H1 (cell line): ENCODE data around the gene CTIF. TPM values are rescaled to one million over a fixed set of nuclear protein-coding genes. Genes with fewer than 3 reads are reported as not detected.

Experiments
- BCL11A ChIP-seq, 2 experiments: IDR thresholded peaks; one replicate each; pipeline ENCODE4 v1.6.1; 2011; ENCODE audit warnings: low read depth in 2 of 2, low read length in 2 of 2, mild to moderate bottlenecking in 2 of 2
- CEBPB ChIP-seq: IDR thresholded peaks from 2 replicates; pipeline ENCODE4 v1.6.1; 2012; ENCODE audit warnings: low read depth, low read length
- CTCF ChIP-seq, 3 experiments: IDR thresholded peaks; 1 replicate in 2 of 3; 2 replicates in 1 of 3; pipeline versions ENCODE4 v1.5.1 to v1.6.1; 2011; ENCODE audit warnings: low read length in 3 of 3, mild to moderate bottlenecking in 3 of 3, inconsistent platforms in 2 of 3, low read depth in 1 of 3, moderate library complexity in 1 of 3; ENCODE audit not compliant: insufficient read depth in 1 of 3; ENCODE audit errors: control extremely low read depth in 1 of 3
- FOSL1 ChIP-seq: IDR thresholded peaks from 2 replicates; pipeline ENCODE4 v1.6.1; 2011; ENCODE audit warnings: mild to moderate bottlenecking, low read depth, low read length, moderate library complexity; ENCODE audit not compliant: insufficient read depth
- NANOG ChIP-seq: IDR thresholded peaks from 2 replicates; pipeline ENCODE4 v1.6.1; 2011; ENCODE audit warnings: low read length, low read depth, mild to moderate bottlenecking, inconsistent platforms; ENCODE audit not compliant: insufficient read depth, poor library complexity, severe bottlenecking
- POU5F1 ChIP-seq: IDR thresholded peaks from 2 replicates; pipeline ENCODE4 v1.6.1; 2011; ENCODE audit warnings: low read depth, mild to moderate bottlenecking, low read length, moderate library complexity
- RNF2 ChIP-seq: fragments of 200-900, 300-1000 bp; sonication (generic); IDR thresholded peaks from 2 replicates; pipeline ENCODE4 v1.7.1; 2016; ENCODE audit warnings: borderline replicate concordance, low read depth, mild to moderate bottlenecking, antibody characterized with exemption, low read length; ENCODE audit not compliant: poor library complexity, severe bottlenecking; ENCODE audit errors: missing control alignments
- USF2 ChIP-seq: IDR thresholded peaks from 2 replicates; pipeline ENCODE4 v1.6.1; 2011; ENCODE audit warnings: low read length, improper control_type of control experiment
- polyA plus RNA-seq, 7 experiments: library from polyadenylated mRNA; depleted of rRNA in 3 of 7; stranded (reverse) in 5 of 7; unstranded in 2 of 7; fragments of >200 nt in 5 of 7; fragments of 200-250 nt in 2 of 7; gene quantifications; 1 replicate in 5 of 7; 2 replicates in 1 of 7; 4 replicates in 1 of 7; pipeline versions ENCODE4 v1.2.1 to v1.2.3, GENCODE V29; 2011 to 2013; ENCODE audit warnings: missing spikeins in 2 of 7, mixed read lengths in 2 of 7
- total RNA-seq: library from RNA; stranded (reverse); fragmentation: NEBNext Ultra II Directional; extraction: Animal tissue kit (Norgen Biotek cat#: 25700); gene quantifications from 2 replicates; pipeline ENCODE4 v1.2.1, GENCODE V29; 2021

CTIF gene
- total and polyA plus RNA-seq, 2 of the 8 experiments (the other 6 are each of a cell fraction or from before 2014, with no cell fraction given), result 9.0 to 17.8 TPM

GRCh38 chr18:48815179-48815515, 276.3 kb downstream of the CTIF start (continued):
- no peak for TF ChIP-seq NANOG
- no peak for TF ChIP-seq RNF2
- TF ChIP-seq CEBPB, result no peak
- TF ChIP-seq CTCF (IDR thresholded peaks at IDR 0.05; ENCODE audit: control extremely low read depth in 1 of 3, insufficient read depth in 1 of 3, low read depth in 1 of 3, low read length in 3 of 3), result no peak
- TF ChIP-seq FOSL1, result no peak
- no peak for TF ChIP-seq USF2
- TF ChIP-seq POU5F1, result no peak
- no peak for TF ChIP-seq BCL11A (IDR thresholded peaks at IDR 0.05; ENCODE audit: low read depth in 2 of 2, low read length in 2 of 2)
